Kidney (tissue), 14 donors: ENCODE results near the gene COL4A6. TPM values are rescaled to one million over a fixed set of nuclear protein-coding genes. Genes with fewer than 3 reads are reported as not detected.

Experiments
- DNase-seq, 5 donors: peaks; one replicate each; pipeline ENCODE4 v3.0.0-alpha.2; 2013 to 2020
- FAIRE-seq: peaks from 2 replicates; lab custom pipeline; 2012; peaks lifted over from hg19 to GRCh38; lab: Jason Lieb, UNC
- H3K27ac ChIP-seq, 2 donors: one replicate each; pipeline ENCODE4 v1.7.0; 2013; ENCODE audit warnings: low read depth in 2 of 2, low read length in 2 of 2, inconsistent platforms in 1 of 2
- H3K27me3 ChIP-seq: one replicate; pipeline ENCODE4 v1.7.1; 2013; ENCODE audit warnings: low read length, inconsistent platforms; ENCODE audit not compliant: control insufficient read depth, insufficient read depth
- H3K36me3 ChIP-seq, 3 donors: one replicate each; pipeline versions ENCODE4 v1.7.0 to v1.7.1; 2013; ENCODE audit warnings: low read length in 3 of 3, control low read depth in 1 of 3, inconsistent platforms in 1 of 3; ENCODE audit not compliant: insufficient read depth in 3 of 3, control insufficient read depth in 2 of 3
- H3K4me1 ChIP-seq, 3 donors: one replicate each; pipeline versions ENCODE4 v1.7.0 to v1.7.1; 2013; ENCODE audit warnings: low read length in 3 of 3, inconsistent platforms in 1 of 3, low read depth in 1 of 3; ENCODE audit not compliant: control insufficient read depth in 2 of 3, insufficient read depth in 2 of 3
- H3K4me3 ChIP-seq, 3 donors: one replicate each; pipeline versions ENCODE4 v1.7.0 to v1.8.1; 2013; ENCODE audit warnings: low read length in 3 of 3, control low read depth in 1 of 3, inconsistent platforms in 1 of 3
- H3K9ac ChIP-seq, 3 donors: one replicate each; pipeline versions ENCODE4 v1.7.0 to v1.7.1; 2013; ENCODE audit warnings: low read length in 3 of 3, control low read depth in 1 of 3, inconsistent platforms in 1 of 3
- H3K9me3 ChIP-seq, 3 donors: one replicate each; pipeline versions ENCODE4 v1.7.0 to v1.7.1; 2013; ENCODE audit warnings: low read length in 3 of 3, control low read depth in 1 of 3, inconsistent platforms in 1 of 3; ENCODE audit not compliant: control insufficient read depth in 2 of 3, insufficient read depth in 1 of 3
- intact Hi-C: fragments of 100-400 bp; cut with DNase I; formaldehyde crosslinking; loops from one replicate; pipeline ENCODE4 v1.11.1; 2022
- polyA plus RNA-seq: library from polyadenylated mRNA; stranded (reverse); fragments of 350-450 nt; fragmentation: Illumina TruSeq; extraction: RNeasy Lipid Tissue Mini Kit (QIAGEN cat#74804); gene quantifications from one replicate; pipeline ENCODE4 v1.2.3, GENCODE V29; 2014; ENCODE audit warnings: low read depth, low replicate concordance; ENCODE audit not compliant: insufficient read depth
- total RNA-seq: library from RNA; stranded (reverse); fragmentation: NEBNext Ultra II Directional; extraction: Animal tissue kit (Norgen Biotek cat#: 25700); gene quantifications from one replicate; pipeline ENCODE4 v1.2.1, GENCODE V29; 2021
- TF ChIP-seq, protein P1 (sequence below): IDR thresholded peaks from 3 replicates; pipeline ENCODE4 v1.5.1; 2012; ENCODE audit warnings: mild to moderate bottlenecking, moderate library complexity, borderline replicate concordance; ENCODE audit not compliant: insufficient read depth; ENCODE audit errors: extremely low read depth
- donor health status: control.
- donor health status: control.
- donor health status: control.
- donor health status: control.
- donor health status: control.
- donor health status: DM: yes; HTN: yes; CAD: no.
- donor health status: Normal renal cell carcinoma (clear cell type).

COL4A6 gene
- total and polyA plus RNA-seq, 2 donors from 2014 or later = 3.3 to 4.1 TPM

DNA sequence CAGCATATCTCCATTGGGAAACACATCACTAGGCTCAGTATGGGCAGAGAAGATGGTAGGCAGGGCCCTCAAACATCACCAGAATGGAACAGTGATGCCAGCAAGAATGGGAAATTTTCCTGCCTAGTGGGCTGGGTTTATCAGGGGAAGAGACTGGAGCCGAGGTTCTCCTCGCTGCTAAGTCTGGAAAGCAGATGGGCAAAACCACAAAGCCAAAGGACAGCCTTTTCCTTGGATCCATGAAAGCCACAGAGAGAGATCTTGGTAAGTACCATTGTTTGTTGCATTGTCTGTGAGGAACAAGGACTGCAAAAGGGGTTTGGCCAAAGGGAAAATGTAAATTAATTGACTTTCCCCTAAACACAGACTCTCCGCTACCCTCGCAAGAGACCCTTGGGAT is 266.6 kb downstream of the COL4A6 start:
- TF ChIP-seq, protein P1, sequence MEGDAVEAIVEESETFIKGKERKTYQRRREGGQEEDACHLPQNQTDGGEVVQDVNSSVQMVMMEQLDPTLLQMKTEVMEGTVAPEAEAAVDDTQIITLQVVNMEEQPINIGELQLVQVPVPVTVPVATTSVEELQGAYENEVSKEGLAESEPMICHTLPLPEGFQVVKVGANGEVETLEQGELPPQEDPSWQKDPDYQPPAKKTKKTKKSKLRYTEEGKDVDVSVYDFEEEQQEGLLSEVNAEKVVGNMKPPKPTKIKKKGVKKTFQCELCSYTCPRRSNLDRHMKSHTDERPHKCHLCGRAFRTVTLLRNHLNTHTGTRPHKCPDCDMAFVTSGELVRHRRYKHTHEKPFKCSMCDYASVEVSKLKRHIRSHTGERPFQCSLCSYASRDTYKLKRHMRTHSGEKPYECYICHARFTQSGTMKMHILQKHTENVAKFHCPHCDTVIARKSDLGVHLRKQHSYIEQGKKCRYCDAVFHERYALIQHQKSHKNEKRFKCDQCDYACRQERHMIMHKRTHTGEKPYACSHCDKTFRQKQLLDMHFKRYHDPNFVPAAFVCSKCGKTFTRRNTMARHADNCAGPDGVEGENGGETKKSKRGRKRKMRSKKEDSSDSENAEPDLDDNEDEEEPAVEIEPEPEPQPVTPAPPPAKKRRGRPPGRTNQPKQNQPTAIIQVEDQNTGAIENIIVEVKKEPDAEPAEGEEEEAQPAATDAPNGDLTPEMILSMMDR = no peak

GRCh38 chrX:108169768-108170167 is 268.5 kb downstream of the COL4A6 start:
- Histone ChIP-seq H3K27me3 (no peaks in the 10 kb centered on the region), H3K4me1 (no peaks in the 10 kb centered on the region), H3K9me3 (no peaks in the 10 kb centered on the region), H3K4me3 (no peak overlapping the region), H3K9ac (no peak overlapping the region), H3K36me3 (no peaks in the 10 kb centered on the region), H3K27ac (no peak overlapping the region)
- intact Hi-C loops = no loop called here
- FAIRE-seq (no peak), DNase-seq (no peak)
- TF ChIP-seq, protein P1 = no peak

More for the DNA sequence above, 266.6 kb downstream of the COL4A6 start:
- no peak for FAIRE-seq
- no peaks in the 10 kb centered on the region for H3K36me3 ChIP-seq
- H3K27me3 ChIP-seq = peaks cover 2% of the 10 kb centered on the region
- no peak overlapping the region for H3K27ac ChIP-seq
- H3K9me3 ChIP-seq = no peaks in the 10 kb centered on the region
- no peaks in the 10 kb centered on the region for H3K4me1 ChIP-seq
- no peak overlapping the region for H3K9ac ChIP-seq
- intact Hi-C loops = no loop called here
- DNase-seq = no peak
- H3K4me3 ChIP-seq = no peak overlapping the region

DNA sequence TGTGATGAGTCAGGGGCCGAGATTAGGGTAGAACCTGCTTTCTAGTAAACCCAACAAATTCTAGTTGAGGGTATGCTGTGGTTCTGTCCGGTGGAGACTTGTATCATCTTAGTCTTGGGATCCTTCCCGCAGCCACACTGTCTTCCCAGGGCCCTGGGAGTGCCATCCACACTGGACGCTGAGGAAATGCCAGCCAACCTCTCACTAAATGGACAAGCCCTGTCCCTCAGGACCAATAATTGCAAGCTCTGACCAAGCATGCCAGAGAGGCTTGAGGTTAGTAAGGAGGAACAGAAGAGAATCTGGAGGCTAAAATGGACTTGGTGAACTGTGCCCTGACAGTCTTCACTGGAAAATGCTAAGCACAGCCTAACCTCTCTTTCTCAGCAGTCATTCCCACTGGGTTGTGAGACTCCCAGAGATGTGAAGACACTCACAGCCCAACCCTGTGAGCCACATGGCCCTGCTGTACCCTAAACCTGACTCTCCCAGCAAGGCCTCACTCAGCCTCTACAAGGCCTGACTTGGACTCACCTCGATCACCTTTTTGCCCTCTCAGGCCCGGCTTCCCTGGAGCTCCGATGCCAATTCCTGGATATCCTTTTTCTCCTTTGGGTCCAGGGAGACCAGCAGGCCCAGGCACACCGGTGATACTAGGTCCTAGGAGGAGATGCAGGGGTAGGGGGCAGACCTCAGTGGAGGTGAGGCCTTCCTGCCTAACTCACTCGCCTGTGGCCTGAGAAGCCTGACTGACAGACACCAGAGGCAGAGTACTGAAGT is 269.1 kb downstream of the COL4A6 start:
- intact Hi-C loops = no loop called here
- DNase-seq (no peak), FAIRE-seq (no peak)
- no peaks in the 10 kb centered on the region for H3K9me3 ChIP-seq
- no peaks in the 10 kb centered on the region for H3K4me1 ChIP-seq
- TF ChIP-seq, protein P1 = no peak
- H3K36me3 ChIP-seq = no peaks in the 10 kb centered on the region
- no peak overlapping the region for H3K9ac ChIP-seq
- no peak overlapping the region for H3K4me3 ChIP-seq
- no peak overlapping the region for H3K27ac ChIP-seq
- no peaks in the 10 kb centered on the region for H3K27me3 ChIP-seq
